Omental fat pad (tissue), 4 donors: Measurements from ENCODE around the gene ADAMTS12. TPM values are rescaled to one million over a fixed set of nuclear protein-coding genes. Genes with fewer than 3 reads are reported as not detected.
A peak's percentile ranks its signal among the peaks of the same experiment; 100 is the strongest.

ENCODE experiments used
- ATAC-seq: fragments of 150-250 bp; one replicate; pipeline ENCODE4 v1.9.1; 2016; ENCODE audit warnings: mild to moderate bottlenecking, moderate library complexity; ENCODE audit not compliant: low FRiP score
- DNase-seq: peaks from one replicate; pipeline ENCODE4 v3.0.0-alpha.2; 2019; ENCODE audit warnings: low spot score
- total RNA-seq, 4 donors: library from RNA; depleted of rRNA; stranded (reverse); fragments of >200 nt; gene quantifications; one replicate each; pipeline ENCODE4 v1.1.0, GENCODE V29; 2016
- TF ChIP-seq, protein P1 (sequence below), 3 donors: fragments of 450-650 bp; IDR thresholded peaks; one replicate each; pipeline ENCODE4 v1.5.1; 2016 to 2017; ENCODE audit warnings: antibody characterized with exemption in 3 of 3, mild to moderate bottlenecking in 3 of 3, moderate library complexity in 2 of 3

Gene ADAMTS12
- total RNA-seq, 4 donors from 2014 or later: 17.5 to 42.9 (median 24.0) TPM

DNA sequence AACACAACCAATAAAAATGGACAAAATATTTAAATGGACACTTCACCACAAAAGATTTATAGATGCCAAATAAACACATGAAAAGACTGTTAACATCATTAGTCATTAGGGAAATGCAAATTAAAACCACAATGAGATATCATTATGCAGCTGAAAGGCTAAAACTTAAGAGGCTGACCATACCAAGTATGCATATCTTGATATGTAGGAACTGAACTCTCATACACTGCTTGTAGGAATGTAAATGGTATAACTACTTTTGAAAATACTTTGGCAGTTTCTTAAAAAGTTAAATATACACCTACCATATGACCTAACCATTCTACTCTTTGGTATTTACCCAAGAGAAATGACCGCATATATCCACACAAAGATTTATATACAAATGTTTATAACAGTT lies 13.6 kb upstream of the ADAMTS12 start:
- ATAC-seq: no peak
- no peak for DNase-seq
- TF ChIP-seq, protein P1, sequence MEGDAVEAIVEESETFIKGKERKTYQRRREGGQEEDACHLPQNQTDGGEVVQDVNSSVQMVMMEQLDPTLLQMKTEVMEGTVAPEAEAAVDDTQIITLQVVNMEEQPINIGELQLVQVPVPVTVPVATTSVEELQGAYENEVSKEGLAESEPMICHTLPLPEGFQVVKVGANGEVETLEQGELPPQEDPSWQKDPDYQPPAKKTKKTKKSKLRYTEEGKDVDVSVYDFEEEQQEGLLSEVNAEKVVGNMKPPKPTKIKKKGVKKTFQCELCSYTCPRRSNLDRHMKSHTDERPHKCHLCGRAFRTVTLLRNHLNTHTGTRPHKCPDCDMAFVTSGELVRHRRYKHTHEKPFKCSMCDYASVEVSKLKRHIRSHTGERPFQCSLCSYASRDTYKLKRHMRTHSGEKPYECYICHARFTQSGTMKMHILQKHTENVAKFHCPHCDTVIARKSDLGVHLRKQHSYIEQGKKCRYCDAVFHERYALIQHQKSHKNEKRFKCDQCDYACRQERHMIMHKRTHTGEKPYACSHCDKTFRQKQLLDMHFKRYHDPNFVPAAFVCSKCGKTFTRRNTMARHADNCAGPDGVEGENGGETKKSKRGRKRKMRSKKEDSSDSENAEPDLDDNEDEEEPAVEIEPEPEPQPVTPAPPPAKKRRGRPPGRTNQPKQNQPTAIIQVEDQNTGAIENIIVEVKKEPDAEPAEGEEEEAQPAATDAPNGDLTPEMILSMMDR (IDR thresholded peaks at IDR 0.05): no peak

DNA sequence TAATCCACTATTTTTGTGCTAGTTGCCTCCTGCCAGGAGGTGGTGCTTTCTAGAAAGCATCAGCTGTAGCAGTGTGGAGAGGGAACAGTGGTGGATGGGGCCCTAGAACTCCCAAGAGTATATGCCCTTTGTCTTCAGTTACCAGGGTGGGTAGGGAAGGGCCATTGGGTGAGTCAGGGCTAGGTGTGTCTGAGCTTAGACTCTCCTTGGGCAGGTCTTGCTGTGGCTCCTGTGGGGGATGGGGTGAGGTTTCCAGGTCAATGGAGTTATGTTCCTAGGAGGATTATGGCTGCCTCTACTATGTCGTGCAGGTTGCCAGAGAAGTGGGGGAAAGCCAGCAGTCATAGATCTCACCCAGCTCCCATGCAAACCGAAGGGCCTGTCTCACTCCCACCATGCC lies 11.3 kb upstream of the ADAMTS12 start:
- ATAC-seq: no peak
- no peak for DNase-seq
- TF ChIP-seq, protein P1 (IDR thresholded peaks at IDR 0.05): no peak

DNA sequence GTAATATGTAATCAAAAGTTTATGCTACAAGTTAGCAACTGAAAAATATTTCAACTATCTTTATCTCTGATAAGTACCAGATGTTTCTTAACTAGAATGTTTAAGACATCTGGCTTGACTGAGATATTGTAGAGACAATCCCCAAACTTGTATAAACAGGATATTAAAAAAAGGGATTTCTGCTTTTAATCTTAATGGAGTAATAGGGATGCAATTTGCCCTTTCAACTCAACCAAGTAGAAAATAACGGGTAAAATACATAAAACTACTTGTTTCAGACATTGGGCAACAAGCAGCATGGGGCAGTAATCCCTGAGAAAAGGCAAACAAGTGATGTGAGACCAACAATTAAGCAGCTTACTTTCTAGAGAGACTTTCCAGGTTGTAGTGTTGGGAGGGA lies 9.4 kb upstream of the ADAMTS12 start:
- DNase-seq (no peak), ATAC-seq (no peak)
- TF ChIP-seq, protein P1 (IDR thresholded peaks at IDR 0.05): no peak

DNA sequence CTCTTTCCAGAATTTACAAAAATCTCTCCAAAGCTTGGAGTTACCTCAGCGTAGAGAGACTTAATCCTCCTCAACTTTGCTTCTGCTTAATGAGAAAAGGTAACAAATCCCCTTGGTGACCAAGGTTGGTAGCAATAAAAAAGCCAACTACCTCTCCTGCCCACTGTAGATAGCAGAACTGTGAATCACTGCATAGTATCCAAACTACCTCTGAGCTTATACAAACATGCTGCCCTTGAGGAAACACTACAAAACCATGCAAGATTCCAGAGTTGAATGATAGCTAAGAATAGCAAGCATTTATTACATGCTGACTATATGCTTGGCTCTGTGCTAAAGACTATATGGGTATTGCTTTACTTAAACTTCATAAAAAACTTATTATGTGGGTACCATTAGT lies 2.8 kb upstream of the ADAMTS12 start:
- no peak for DNase-seq
- TF ChIP-seq, protein P1 (IDR thresholded peaks at IDR 0.05): no peak
- ATAC-seq: no peak

DNA sequence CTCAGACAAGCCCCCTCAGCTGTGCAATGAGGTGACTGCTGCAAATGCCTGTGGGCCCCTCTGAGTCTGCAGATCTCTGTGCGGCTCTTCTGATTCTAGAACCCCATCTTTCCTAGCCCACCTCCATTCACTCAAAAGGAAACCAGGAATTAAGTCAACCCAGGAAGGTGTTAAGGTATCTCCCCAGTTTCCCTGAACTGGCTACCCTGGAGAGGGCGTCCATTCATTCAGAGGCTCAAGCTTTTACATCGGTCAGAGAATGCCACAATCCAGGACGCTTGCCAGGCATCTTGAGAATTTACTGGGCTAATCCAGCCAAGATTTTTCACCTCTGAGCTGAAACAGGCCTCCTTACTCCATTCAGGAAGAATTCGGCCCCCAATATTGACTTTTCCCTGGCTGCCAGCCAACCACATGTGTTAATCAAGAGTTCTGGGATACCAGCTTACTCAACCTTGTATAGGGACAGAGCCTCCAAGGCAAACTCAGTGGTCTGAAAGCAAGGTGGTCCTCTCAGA lies 889 bp upstream of the ADAMTS12 start:
- DNase-seq: peak; percentile 37
- TF ChIP-seq, protein P1 (IDR thresholded peaks at IDR 0.05): no peak
- peak; percentile 2 for ATAC-seq

DNA sequence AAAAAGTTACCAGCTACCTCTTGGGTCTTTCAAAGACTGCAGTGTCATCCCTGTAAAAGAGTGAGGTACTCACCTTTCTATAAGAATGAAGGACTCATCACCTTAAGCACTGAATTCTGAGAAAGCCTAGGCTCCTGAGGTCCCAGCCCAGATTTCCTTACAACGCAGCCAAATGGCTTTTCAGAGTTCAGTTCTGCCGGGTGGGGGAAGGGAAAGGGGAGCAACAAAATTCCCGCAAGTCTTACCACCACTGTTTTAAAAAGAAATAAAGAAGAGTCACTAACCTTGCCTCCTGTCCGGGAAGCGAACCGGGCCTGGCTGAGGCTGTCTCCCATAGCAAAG lies 373 bp downstream of the ADAMTS12 start:
- TF ChIP-seq, protein P1 (IDR thresholded peaks at IDR 0.05): no peak
- no peak for DNase-seq
- ATAC-seq: no peak

DNA sequence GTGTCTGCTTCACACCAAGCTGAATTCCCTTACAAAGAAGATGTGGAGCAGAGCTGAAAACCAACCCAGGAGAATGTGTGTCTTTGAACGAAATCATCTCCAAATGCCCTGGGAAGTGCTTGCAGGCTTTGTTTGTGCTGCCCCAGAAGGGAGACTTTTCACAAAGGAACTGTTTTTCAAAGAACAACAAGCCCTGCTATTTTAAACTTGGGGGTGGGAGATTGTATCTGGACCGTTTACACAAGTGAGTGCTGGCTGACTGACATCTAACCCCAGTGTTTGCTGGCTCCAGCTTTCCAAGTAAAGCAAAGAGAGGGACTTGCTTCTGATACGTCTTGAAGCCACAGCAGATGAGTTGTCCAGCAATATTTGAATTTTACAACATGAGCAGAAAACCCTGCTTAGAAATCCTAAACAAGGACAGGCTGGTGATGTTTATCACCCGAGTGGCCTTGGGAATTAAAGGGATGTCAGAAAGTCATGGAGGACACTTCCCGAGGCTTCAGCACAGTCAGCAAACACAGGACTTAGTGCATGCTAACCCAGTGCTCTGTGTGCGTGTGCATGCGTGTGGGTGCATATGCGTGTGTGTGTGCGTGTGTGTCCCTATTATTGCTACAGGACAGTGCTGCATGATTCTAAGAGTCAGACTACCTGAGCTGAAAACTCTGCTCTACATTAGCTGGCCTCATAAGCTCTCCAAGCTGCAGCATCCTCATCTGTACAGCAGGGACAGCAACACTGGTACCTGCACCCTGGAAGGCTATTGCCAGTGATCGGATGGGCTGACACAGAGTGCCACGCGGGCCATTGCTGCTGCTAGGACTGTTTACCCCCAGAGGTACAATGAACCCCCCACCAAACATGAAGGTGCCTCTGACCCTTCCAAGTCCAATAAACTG lies 1.4 kb downstream of the ADAMTS12 start:
- DNase-seq (no peak), ATAC-seq (no peak)
- TF ChIP-seq, protein P1 (IDR thresholded peaks at IDR 0.05): no peak
